Neural progenitor cell (in vitro differentiated cells): ENCODE measurements around the gene ZNF547. TPM values are rescaled to one million over a fixed set of nuclear protein-coding genes. Genes with fewer than 3 reads are reported as not detected.

ENCODE experiments used
- DNase-seq: peaks from one replicate; pipeline ENCODE4 v3.0.0-alpha.2; 2016; ENCODE audit warnings: low spot score
- H2AFZ ChIP-seq: fragments of 200-600 bp; sonication (generic); replicated peaks from 2 replicates; pipeline ENCODE4 v1.6.1; 2016; ENCODE audit warnings: antibody characterized with exemption
- H3F3A ChIP-seq: fragments of 200-600 bp; sonication (generic); 2 replicates; pipeline ENCODE4 v1.6.1; 2016; ENCODE audit warnings: antibody characterized with exemption, low read depth
- H3K27ac ChIP-seq: fragments of 200-600 bp; sonication (generic); 2 replicates; pipeline ENCODE4 v1.5.1; 2016; ENCODE audit warnings: mild to moderate bottlenecking
- H3K27me3 ChIP-seq: fragments of 200-600 bp; sonication (generic); 2 replicates; pipeline ENCODE4 v1.6.1; 2016; ENCODE audit warnings: mild to moderate bottlenecking, moderate library complexity
- H3K36me3 ChIP-seq: fragments of 200-600 bp; sonication (generic); 2 replicates; pipeline ENCODE4 v1.5.1; 2016
- H3K4me1 ChIP-seq: fragments of 200-600 bp; sonication (generic); 2 replicates; pipeline ENCODE4 v1.6.1; 2016; ENCODE audit warnings: mixed run types
- H3K4me2 ChIP-seq: fragments of 200-600 bp; sonication (generic); 2 replicates; pipeline ENCODE4 v1.6.1; 2016
- H3K4me3 ChIP-seq: fragments of 200-600 bp; sonication (generic); 2 replicates; pipeline ENCODE4 v1.5.1; 2016
- H3K79me2 ChIP-seq: fragments of 200-600 bp; sonication (generic); 2 replicates; pipeline ENCODE4 v1.6.1; 2016; ENCODE audit warnings: low read depth
- H3K9ac ChIP-seq: fragments of 200-600 bp; sonication (generic); 2 replicates; pipeline ENCODE4 v1.6.1; 2016
- H3K9me3 ChIP-seq: fragments of 200-600 bp; sonication (generic); 2 replicates; pipeline ENCODE4 v1.5.1; 2016; ENCODE audit warnings: low read depth
- H4K20me1 ChIP-seq: fragments of 200-600 bp; sonication (generic); 2 replicates; pipeline ENCODE4 v1.6.1; 2016; ENCODE audit warnings: low read depth
- H3K27ac Mint-ChIP-seq: 3 replicates; pipeline ENCODE4 v1.8.0; 2021; ENCODE audit warnings: mixed read lengths
- H3K27me3 Mint-ChIP-seq: 2 replicates; pipeline ENCODE4 v1.8.0; 2022; ENCODE audit warnings: low read depth, mild to moderate bottlenecking, inconsistent platforms, moderate library complexity, mixed read lengths; ENCODE audit not compliant: insufficient read depth
- H3K36me3 Mint-ChIP-seq: 3 replicates; pipeline ENCODE4 v1.8.0; 2021; ENCODE audit warnings: mixed read lengths
- H3K4me1 Mint-ChIP-seq: 3 replicates; pipeline ENCODE4 v1.8.0; 2021; ENCODE audit warnings: mixed read lengths
- H3K4me3 Mint-ChIP-seq: 3 replicates; pipeline ENCODE4 v1.8.0; 2021; ENCODE audit warnings: mild to moderate bottlenecking, moderate library complexity, mixed read lengths
- H3K9me3 Mint-ChIP-seq: 3 replicates; pipeline ENCODE4 v1.8.0; 2020; ENCODE audit warnings: mixed read lengths
- CTCF ChIP-seq: fragments of 200-600 bp; sonication (generic); IDR thresholded peaks from 2 replicates; pipeline ENCODE4 v1.5.1; 2017; ENCODE audit warnings: antibody characterized with exemption, mild to moderate bottlenecking
- EZH2 ChIP-seq: fragments of 200-600 bp; sonication (generic); IDR thresholded peaks from 2 replicates; pipeline ENCODE4 v1.6.1; 2017; ENCODE audit warnings: antibody characterized with exemption, mild to moderate bottlenecking, moderate library complexity
- EZH2phosphoT487 ChIP-seq: fragments of 200-600 bp; sonication (generic); IDR thresholded peaks from 2 replicates; pipeline ENCODE4 v1.6.1; 2017; ENCODE audit warnings: antibody characterized with exemption
- total RNA-seq: library from RNA; depleted of rRNA; stranded (reverse); fragments of >200 nt; gene quantifications from 2 replicates; pipeline ENCODE4 v1.2.3, GENCODE V29; 2015; ENCODE audit warnings: low replicate concordance

ZNF547 gene
- total RNA-seq, 1 donor from 2014 or later, result 2.9 TPM

DNA sequence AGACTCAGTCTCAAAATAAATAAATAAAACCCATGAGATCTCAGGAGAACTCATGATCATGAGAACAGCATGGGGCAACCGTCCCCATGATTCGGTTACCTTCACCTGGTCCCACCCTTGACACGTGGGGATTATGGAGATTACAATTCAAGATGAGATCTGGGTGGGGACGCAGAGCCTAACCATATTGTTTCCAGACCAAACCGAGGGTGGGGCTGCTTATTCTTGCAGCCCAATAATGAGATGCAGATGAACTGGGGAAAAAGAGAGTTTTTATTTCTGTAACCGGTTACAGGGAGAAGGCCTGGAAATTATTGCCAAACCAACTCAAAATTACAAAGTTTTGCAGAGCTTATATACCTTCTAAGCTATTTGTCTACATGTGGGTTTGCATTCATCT, 12.8 kb downstream of the ZNF547 start:
- Histone ChIP-seq H3K36me3 (no peaks in the 10 kb centered on the region), H3K79me2 (no peaks in the 10 kb centered on the region), H4K20me1 (no peaks in the 10 kb centered on the region), H3F3A (no peaks in the 10 kb centered on the region), H3K4me1 (no peaks in the 10 kb centered on the region), H3K27me3 (no peaks in the 10 kb centered on the region), H2AFZ (no peak overlapping the region), H3K9ac (no peak overlapping the region), H3K27ac (no peak overlapping the region), H3K9me3 (no peaks in the 10 kb centered on the region), H3K4me3 (no peak overlapping the region), H3K4me2 (no peak overlapping the region)
- peaks cover 2% of the 10 kb centered on the region for H3K27me3 Mint-ChIP-seq
- H3K36me3 Mint-ChIP-seq, result peaks cover 50% of the 10 kb centered on the region
- TF ChIP-seq EZH2, result no peak
- H3K27ac Mint-ChIP-seq, result no peak overlapping the region
- H3K9me3 Mint-ChIP-seq, result peaks cover 41% of the 10 kb centered on the region
- H3K4me3 Mint-ChIP-seq, result no peak overlapping the region
- DNase-seq, result no peak
- H3K4me1 Mint-ChIP-seq, result no peaks in the 10 kb centered on the region

GRCh38 chr19:57377498-57378146, 14.3 kb downstream of the ZNF547 start:
- no peak for DNase-seq
- no peaks in the 10 kb centered on the region for H3K4me1 ChIP-seq
- no peak overlapping the region for H3K4me3 ChIP-seq
- Mint-ChIP-seq H3K4me1 (no peaks in the 10 kb centered on the region), H3K4me3 (no peak overlapping the region), H3K27ac (no peak overlapping the region), H3K9me3 (peaks cover 41% of the 10 kb centered on the region), H3K27me3 (peaks cover 2% of the 10 kb centered on the region), H3K36me3 (peaks cover 45% of the 10 kb centered on the region)
- H3K27me3 ChIP-seq, result no peaks in the 10 kb centered on the region
- TF ChIP-seq EZH2, result no peak
- no peak for TF ChIP-seq CTCF
- no peak for TF ChIP-seq EZH2phosphoT487
- H2AFZ ChIP-seq, result no peak overlapping the region
- H3K4me2 ChIP-seq, result no peak overlapping the region
- no peaks in the 10 kb centered on the region for H3F3A ChIP-seq
- no peak overlapping the region for H3K27ac ChIP-seq
- no peak overlapping the region for H3K9ac ChIP-seq
- H3K36me3 ChIP-seq, result no peaks in the 10 kb centered on the region
- H3K79me2 ChIP-seq, result no peaks in the 10 kb centered on the region
- H3K9me3 ChIP-seq, result no peaks in the 10 kb centered on the region
- H4K20me1 ChIP-seq, result no peaks in the 10 kb centered on the region

DNA sequence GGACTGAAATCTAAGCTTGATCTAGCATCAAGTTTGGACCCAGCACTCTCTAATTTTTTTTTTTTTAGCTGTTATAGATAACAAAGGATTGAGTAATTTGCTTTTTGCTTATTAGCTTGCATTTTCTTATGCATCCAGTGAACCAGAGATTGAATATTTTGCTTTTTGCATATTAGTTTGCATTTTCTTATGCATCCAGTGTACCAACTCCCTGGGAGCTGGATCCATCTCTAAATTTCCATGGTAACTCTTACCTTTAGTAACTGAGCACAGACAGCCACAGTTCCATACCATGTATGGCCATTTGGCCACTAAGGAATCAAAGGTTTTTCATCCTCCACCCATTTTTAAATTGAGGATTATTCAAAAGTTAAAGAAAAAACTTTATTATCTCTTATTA, 17.6 kb downstream of the ZNF547 start:
- Histone ChIP-seq H3K27ac (no peak overlapping the region), H4K20me1 (no peaks in the 10 kb centered on the region), H3F3A (no peaks in the 10 kb centered on the region), H3K4me3 (no peak overlapping the region), H3K9me3 (no peaks in the 10 kb centered on the region), H2AFZ (no peak overlapping the region), H3K27me3 (no peaks in the 10 kb centered on the region), H3K9ac (no peak overlapping the region), H3K4me1 (no peaks in the 10 kb centered on the region), H3K36me3 (no peaks in the 10 kb centered on the region), H3K4me2 (no peak overlapping the region), H3K79me2 (no peaks in the 10 kb centered on the region)
- Mint-ChIP-seq H3K9me3 (peaks cover 26% of the 10 kb centered on the region), H3K4me1 (no peaks in the 10 kb centered on the region), H3K36me3 (peaks cover 26% of the 10 kb centered on the region), H3K4me3 (no peak overlapping the region), H3K27ac (no peak overlapping the region), H3K27me3 (peaks cover 2% of the 10 kb centered on the region)
- TF ChIP-seq CTCF (no peak), EZH2 (no peak), EZH2phosphoT487 (no peak)
- no peak for DNase-seq

DNA sequence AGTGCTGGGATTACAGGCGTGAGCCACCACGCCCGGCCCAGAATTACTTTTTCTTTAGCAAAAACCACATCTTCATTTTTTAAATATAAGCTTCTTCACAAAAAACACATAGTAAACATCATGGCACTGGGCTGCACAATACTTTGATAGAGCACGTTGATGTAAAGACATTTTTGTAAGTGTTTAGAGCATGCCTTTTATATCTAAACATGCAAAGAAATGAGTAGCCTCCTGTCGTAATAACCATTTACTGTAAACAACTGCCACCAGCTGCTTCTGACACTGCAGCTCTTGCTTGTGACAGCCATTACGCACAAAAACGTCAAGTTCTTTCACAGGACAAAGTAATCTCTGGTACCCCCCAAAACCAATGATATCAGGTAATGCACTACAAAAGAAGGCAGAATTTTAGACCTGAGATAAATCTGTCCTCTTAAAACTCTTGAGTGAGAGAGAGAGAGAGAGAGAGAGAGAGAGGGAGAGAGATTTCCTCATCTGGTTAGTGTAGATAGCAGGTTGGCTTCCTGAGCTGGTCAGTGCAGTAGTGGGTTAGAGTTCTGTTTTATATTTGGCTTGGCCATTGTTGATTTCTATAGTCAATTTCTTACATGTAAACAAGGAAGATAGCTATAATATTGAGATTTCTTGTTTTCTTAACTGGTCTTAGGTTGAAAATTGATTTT, 19.6 kb downstream of the ZNF547 start:
- Histone ChIP-seq H2AFZ (no peak overlapping the region), H3K36me3 (no peaks in the 10 kb centered on the region), H3K4me2 (no peak overlapping the region), H3K4me1 (no peaks in the 10 kb centered on the region), H3K9ac (no peak overlapping the region), H3K27ac (no peak overlapping the region), H3K4me3 (no peak overlapping the region), H3K9me3 (no peaks in the 10 kb centered on the region), H4K20me1 (no peaks in the 10 kb centered on the region), H3F3A (no peaks in the 10 kb centered on the region), H3K27me3 (peaks cover 11% of the 10 kb centered on the region), H3K79me2 (no peaks in the 10 kb centered on the region)
- peaks cover 16% of the 10 kb centered on the region for H3K9me3 Mint-ChIP-seq
- DNase-seq, result no peak
- H3K4me3 Mint-ChIP-seq, result no peak overlapping the region
- H3K27me3 Mint-ChIP-seq, result no peaks in the 10 kb centered on the region
- H3K36me3 Mint-ChIP-seq, result peaks cover 10% of the 10 kb centered on the region
- no peaks in the 10 kb centered on the region for H3K4me1 Mint-ChIP-seq
- no peak overlapping the region for H3K27ac Mint-ChIP-seq
- TF ChIP-seq CTCF (no peak), EZH2phosphoT487 (no peak), EZH2 (no peak)
